ENCODE measurements around the gene WFIKKN2. TPM values are rescaled to one million over a fixed set of nuclear protein-coding genes. Genes with fewer than 3 reads are reported as not detected.

Gene WFIKKN2
- total and polyA plus RNA-seq, 2 of the 13 experiments (the other 11 are each of a cell fraction or from before 2014, with no cell fraction given): not detected

- Histone ChIP-seq H3K27me3 (ENCODE audit: control insufficient read depth in 1 of 2, insufficient read depth in 2 of 2, low read length in 2 of 2) (peaks cover 8 to 82% of the 10 kb centered on the region in 2 experiments; a peak in 4 of 5 replicates), H2AFZ (ENCODE audit: low read length) (no peak overlapping the region), H3K4me2 (ENCODE audit: low read depth, low read length) (no peak overlapping the region), H3K27ac (ENCODE audit: extremely low read length, insufficient read depth, low read length) (no peak overlapping the region), H3K9ac (ENCODE audit: insufficient read depth, low read depth, low read length) (no peak overlapping the region), H3K79me2 (ENCODE audit: insufficient read depth, low read length) (no peaks in the 10 kb centered on the region), H3K4me3 (replicated peaks in 1 of 3; ENCODE audit: insufficient read depth in 1 of 3, low read depth in 2 of 3, low read length in 3 of 3) (no peak overlapping the region), H3K36me3 (replicated peaks in 1 of 2; ENCODE audit: control insufficient read depth in 1 of 2, insufficient read depth in 2 of 2, low read length in 2 of 2) (no peaks in the 10 kb centered on the region), H3K4me1 (ENCODE audit: insufficient read depth, low read length) (peaks cover 68% of the 10 kb centered on the region), H3K9me3 (ENCODE audit: low read length) (no peaks in the 10 kb centered on the region), H4K20me1 (ENCODE audit: insufficient read depth, low read length) (no peaks in the 10 kb centered on the region)
- CTCF ChIA-PET (ENCODE audit: low intra/inter-chr PET ratio, low total read pairs): interaction anchor here (4.4 kb wide), 1 partner anchor 56 kb away, joined by 94 read pairs; no protein-coding TSS in a partner anchor
- 58% methylated on average over 14 of the region's 29 CpGs for WGBS (ENCODE audit: low lambda C conversion rate)
- no TSS peak for BruUV-seq (replicated peaks)
- ATAC-seq (no peak), FAIRE-seq (no peak), DNase-seq (ENCODE audit: low spot score) (no peak)
- POLR2A ChIA-PET: no interaction called here
- intact Hi-C loops (cut with micrococcal nuclease; ENCODE audit: unreplicated experiment) (loop anchor here (5.0 kb wide), 1 partner anchor 38 kb away; no protein-coding TSS in a partner anchor), in situ Hi-C loops (cut with HindIII; ENCODE audit: extremely low pct_ligation_motif_present, low pct_unique_long_range_greater_than_20kb) (loop anchor here (5.0 kb wide), 1 partner anchor 53 kb away; no protein-coding TSS in a partner anchor)
- TF ChIP-seq ZNF737 (CRISPR knock-in tag; IDR thresholded peaks at IDR 0.05; ENCODE audit: borderline replicate concordance) (no peak), ZFP62 (CRISPR knock-in tag; IDR thresholded peaks at IDR 0.05) (no peak), HNRNPLL (IDR thresholded peaks at IDR 0.05; ENCODE audit: low read depth, low read length, poor library complexity, severe bottlenecking) (peak; percentile 6), SMC3 (IDR thresholded peaks at IDR 0.05; ENCODE audit: low read length) (no peak), ZBTB33 (CRISPR knock-in tag; IDR thresholded peaks at IDR 0.05) (peak; percentile 86), HNRNPL (IDR thresholded peaks at IDR 0.05; ENCODE audit: low read depth, low read length) (peak; percentile 77; the same call in 1 of the 2 replicates), ZXDC (CRISPR knock-in tag; IDR thresholded peaks at IDR 0.05) (no peak), ZNF20 (CRISPR knock-in tag; IDR thresholded peaks at IDR 0.05) (no peak), ZNF329 (CRISPR knock-in tag; IDR thresholded peaks at IDR 0.05; ENCODE audit: low read depth) (no peak), ZNF331 (CRISPR knock-in tag; IDR thresholded peaks at IDR 0.05) (no peak), MYPOP (CRISPR knock-in tag; IDR thresholded peaks at IDR 0.05) (no peak), ZBTB38 (CRISPR knock-in tag; IDR thresholded peaks at IDR 0.05) (peak; percentile 57; the same call in 1 of the 2 replicates), BHLHE40 (IDR thresholded peaks at IDR 0.05; ENCODE audit: low read length) (no peak), GFI1 (CRISPR knock-in tag; IDR thresholded peaks at IDR 0.05; ENCODE audit: borderline replicate concordance) (no peak), ZNF18 (CRISPR knock-in tag; IDR thresholded peaks at IDR 0.05; ENCODE audit: insufficient replicate concordance) (no peak), NR1H2 (CRISPR knock-in tag; IDR thresholded peaks at IDR 0.05; ENCODE audit: borderline replicate concordance, low read depth) (0 out of 2 replicates have a peak, but pooled peaks have one; percentile 42)
These were observed 5.0 kb downstream of the WFIKKN2 start for GRCh38 chr17:50840311-50840851.
